Fibroblast of upper back skin (primary cell): ENCODE measurements around the gene SMC3.

Source experiments
- DNase-seq: peaks from one replicate; pipeline ENCODE4 v3.0.0-alpha.2; 2013

SMC3 gene

DNA sequence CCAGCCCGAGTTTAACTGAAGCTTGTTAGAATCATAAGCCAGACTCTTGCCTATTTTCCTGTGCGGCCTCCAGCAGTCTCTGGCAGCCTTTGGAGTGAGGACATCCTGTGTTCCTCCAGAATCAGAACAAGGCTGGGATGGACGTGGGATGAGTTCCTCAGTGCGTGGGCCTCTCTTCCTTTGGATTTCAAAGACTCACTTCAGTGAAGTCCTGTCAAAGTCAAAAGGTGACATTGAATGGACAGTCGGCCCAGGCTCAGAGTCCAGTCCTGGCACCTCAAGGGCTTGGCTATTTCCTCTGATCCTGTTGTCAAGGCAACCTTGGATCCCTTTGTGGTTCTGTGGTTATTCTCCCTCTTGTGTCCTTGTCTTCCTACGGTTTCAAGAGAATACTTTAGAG is 21.4 kb upstream of the SMC3 start:
- DNase-seq, result no peak

DNA sequence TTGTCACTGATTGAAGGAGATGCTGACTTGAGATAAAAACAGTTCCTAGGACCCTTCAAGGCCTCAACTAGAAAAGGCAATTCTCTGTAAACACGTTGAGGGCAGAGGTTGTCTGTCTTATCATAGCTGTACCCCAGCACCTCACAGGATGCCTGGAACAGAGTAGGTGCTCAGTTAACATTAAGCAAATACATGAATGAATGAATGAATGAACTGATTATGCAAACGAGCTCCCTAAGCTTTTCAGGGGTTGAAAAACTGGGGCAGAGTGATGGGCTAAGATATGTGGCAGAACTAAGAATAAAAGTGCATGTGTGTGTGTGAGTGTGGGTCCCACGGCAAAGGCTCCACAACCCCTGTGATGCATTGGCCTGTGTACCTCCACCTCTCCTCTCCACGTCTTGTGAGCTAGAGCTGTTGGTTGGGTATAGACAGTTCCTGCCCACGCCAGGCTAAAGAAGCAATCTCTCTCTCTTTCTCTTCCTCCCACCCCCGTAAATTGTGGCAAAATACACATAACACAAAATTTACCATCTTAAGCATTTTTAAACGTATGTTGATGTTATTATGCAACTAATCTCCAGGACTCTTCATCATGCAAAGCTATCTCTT is 20.9 kb upstream of the SMC3 start:
- DNase-seq, result no peak

- peak; percentile 65 for DNase-seq
Measured at GRCh38 chr10:110547139-110547761, 20.2 kb upstream of the SMC3 start.

DNA sequence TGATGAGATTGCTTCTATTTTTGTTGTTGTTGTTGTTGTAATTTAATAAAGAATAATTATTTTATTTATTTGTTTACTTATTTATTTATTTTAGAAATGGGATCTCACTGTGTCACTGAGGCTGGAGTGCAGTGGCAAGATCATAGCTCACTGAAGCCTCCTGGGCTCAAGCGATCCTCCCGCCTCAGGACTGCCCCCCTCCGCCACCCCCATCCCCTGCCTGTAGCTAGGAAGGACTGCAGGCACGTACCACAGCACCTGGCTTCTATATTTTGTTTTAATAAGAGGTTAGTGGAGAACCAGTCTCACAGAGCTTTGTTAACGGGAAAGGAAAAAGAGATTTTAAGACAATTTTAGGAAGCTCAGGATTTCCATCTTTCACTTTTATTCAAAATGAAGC is 19.5 kb upstream of the SMC3 start:
- DNase-seq, result no peak

DNA sequence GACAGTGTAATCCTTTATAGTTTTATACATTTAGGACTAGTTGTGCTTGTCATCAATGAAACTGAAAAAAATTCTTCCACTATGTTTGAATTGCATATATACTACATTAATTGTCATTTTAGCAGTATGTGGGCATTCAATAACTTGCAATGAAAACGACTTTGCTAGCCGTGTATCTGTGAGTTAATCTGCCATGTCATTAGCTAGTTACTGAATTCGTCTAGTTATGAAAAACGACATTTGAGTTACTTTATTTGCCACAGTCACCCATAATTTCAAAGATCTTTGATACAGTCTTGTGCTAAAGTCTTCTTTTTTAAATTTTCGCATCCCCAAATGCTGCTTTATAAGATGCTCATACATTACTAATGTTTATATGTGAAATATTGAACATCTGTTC is 18.3 kb upstream of the SMC3 start:
- no peak for DNase-seq

DNA sequence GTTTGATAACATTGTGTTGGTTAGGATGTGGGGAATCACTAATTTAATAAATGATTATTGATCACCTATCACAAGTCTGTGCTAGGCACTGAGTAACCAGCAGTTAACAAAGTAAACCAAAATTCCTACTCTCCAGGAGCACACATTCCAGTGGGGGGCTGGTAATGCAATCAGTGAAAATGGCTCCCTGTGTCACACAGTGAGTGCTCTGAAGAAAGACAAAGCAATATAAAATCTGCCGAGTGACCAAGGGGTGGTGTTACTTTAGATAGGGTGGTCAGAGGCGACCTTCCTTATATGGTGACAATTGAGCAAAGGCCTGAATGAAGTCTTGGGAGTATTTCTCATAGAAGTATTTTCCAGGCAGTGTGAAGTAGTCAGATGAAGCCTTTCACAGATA is 13.6 kb upstream of the SMC3 start:
- DNase-seq, result peak; percentile 47

DNA sequence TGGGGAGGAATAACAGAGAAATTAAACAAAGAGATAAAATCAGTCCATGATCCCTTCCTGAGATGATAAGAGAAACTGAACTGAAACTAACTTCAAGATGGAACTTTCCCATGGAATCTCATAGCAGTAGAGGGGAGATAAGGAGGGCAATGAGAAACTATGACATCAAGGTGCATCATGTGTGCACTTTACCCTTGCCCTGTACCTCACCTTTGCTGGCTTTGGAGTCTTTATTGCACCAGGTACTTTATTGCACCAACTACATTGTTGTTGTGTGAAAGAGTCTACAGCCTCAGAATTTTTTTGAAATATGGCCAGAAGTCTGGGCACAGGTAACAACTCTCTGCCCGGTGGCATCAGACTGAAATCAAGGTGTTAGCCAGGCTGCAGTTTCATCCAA is 11.2 kb upstream of the SMC3 start:
- no peak for DNase-seq

DNA sequence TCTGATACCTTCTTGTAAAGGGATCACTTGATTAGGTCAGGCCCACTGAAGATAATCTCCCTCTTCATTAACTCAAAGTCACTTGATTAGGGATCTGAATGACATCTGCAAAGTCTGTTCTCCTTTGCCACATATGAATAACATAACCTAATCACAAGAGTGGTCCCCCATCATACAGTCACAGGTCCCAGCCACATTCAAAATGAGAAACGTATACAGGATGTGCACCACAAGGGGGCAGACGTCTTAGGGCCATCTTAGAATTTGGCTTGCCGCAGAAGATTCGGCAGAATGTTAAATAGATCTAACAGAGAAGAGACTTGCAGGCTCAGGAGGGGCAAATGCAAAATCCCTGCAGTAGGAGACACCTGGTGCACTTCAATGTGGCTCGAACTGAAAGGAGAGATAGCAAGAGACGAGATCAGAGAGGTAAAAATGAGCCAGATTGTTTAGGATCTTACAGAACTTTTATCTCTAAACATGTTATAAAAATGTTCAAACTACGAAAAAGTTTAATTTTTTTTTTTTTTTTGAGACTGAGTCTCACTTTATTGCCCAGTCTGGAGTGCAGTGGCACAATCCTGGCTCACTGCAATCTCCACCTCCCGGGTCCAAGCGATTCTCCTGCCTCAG is 10.4 kb upstream of the SMC3 start:
- DNase-seq, result peak; percentile 59

GRCh38 chr10:110558041-110558440 is 9.5 kb upstream of the SMC3 start:
- no peak for DNase-seq

DNA sequence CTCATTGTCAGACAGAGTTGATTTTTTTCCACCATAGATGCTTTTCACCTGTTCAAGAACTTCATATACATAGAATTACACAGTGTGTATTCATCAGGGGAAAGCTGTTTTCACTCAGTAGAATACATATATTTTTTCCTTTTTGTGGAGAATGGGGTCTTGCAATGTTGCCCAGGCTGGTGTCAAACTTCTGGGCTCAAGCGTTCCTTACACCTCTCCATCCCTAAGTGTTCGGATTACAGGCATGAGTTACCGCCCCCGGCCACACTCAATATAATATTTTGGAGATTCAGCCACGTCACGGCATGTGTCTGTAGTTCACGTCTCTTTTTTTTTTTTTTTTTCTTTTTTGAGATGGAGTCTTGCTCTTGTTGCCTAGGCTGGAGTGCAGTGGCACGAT is 7.5 kb upstream of the SMC3 start:
- no peak for DNase-seq

GRCh38 chr10:110561292-110561691 is 6.2 kb upstream of the SMC3 start:
- DNase-seq, result no peak

- DNase-seq, result no peak
Measured at GRCh38 chr10:110562348-110562747, 5.1 kb upstream of the SMC3 start.

DNA sequence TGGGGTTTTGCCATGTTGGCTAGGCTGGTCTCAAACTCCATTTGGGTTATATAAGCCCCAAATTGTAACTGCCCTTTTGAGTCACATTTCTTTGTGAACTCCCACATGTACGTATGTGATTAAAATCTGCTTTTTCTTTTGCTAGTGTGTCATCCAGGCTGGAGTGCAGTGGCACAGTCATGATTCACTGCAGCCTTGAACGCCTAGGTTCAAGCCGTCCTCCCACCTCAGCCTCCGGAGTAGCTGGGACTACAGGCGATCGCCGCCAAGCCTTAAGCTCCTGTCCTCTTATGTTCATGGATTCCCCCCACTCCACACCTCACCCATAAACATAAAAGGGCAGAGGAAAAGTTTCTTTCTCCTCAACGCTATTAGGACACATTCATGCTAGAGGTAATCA is 4.4 kb upstream of the SMC3 start:
- DNase-seq, result no peak

GRCh38 chr10:110566472-110567200 is 859 bp upstream of the SMC3 start:
- peak; percentile 45 for DNase-seq

DNA sequence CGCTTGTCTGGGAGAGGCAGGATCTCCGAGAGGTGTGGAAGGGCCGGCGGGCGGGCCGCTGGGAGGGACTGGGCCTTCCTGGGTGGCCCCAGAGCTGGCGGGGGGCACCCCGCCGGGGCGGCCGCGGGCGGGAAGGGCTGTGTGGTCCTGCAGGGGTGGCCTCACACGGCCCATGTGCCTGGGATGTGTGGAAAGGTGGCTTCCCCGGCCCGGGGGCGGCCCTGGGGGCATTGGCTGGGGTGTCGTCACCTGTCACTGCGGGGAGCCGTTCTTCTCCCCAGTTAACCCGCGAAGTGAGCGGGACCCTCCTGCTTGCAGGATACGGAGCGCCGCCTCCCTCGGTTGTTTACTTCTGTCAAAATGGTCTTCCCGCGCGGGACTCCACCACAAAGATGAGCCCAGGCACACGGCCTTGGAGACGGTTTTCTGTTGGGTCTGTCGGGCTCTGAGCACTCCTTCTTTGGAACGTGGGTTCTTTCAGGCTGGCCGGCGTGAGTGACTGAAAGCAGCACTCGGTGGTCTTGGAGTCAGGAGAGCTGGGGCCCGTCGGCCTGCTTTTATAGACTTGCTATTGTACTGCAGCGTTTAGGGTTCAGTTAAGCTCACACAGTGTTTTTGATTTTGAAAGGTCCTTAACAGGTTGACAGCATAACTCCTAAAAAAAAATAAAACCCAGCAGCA is 700 bp downstream of the SMC3 start:
- peak; percentile 10 for DNase-seq

GRCh38 chr10:110569122-110569521 is 1.6 kb downstream of the SMC3 start:
- no peak for DNase-seq

- DNase-seq, result no peak
Measured at GRCh38 chr10:110569736-110570135, 2.2 kb downstream of the SMC3 start.

DNA sequence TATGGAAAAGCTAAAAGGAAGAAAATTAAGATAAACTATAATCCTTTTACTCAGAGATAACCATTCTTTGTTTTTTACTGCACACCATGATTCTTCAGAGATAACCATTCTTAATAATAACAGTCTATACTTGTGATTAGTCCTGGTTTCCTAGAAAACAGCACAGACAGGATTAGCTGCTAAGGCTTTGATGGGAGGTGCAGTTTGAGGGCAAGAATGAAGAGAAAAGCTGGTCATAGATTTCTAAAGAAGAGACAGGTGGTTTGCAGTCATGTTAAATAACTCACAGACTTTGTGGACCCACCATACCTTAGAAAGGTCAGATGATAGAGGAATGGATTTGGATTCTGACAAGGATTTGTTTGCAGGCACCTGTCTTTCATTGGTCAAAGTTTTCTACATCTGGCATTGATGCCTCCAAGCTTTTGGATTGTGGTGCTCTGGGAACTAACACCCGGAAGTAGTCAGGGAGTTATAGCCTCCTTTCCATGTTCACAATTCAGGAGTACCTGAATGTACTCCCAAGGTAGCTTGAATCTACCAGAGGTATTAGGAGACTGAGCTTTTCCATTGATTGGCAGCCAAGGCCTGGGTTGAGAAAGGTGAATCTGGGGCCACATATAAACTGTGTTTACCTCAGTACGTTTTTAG is 3.7 kb downstream of the SMC3 start:
- DNase-seq, result no peak

- no peak for DNase-seq
Measured at GRCh38 chr10:110572862-110573261, 5.4 kb downstream of the SMC3 start.

GRCh38 chr10:110574420-110574819 is 6.9 kb downstream of the SMC3 start:
- DNase-seq, result no peak

DNA sequence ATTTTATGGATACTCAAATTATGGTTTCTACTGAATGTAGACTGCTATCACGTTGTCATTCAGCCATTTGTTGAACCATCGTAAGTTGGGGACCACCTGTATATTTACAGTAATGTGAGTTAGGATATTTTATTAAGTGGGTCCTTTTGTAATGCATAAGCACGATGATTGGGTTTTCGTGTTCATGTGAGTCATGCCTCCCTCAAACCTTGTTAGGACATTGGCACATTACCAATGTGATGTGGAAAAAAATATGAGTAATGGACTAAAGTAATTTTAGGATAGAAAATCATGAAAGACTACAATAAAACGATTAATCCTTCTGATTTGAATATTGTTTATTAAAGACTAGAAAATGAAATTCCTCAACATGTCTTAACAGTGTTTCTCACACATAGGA is 8.7 kb downstream of the SMC3 start:
- DNase-seq, result peak; percentile 78

DNA sequence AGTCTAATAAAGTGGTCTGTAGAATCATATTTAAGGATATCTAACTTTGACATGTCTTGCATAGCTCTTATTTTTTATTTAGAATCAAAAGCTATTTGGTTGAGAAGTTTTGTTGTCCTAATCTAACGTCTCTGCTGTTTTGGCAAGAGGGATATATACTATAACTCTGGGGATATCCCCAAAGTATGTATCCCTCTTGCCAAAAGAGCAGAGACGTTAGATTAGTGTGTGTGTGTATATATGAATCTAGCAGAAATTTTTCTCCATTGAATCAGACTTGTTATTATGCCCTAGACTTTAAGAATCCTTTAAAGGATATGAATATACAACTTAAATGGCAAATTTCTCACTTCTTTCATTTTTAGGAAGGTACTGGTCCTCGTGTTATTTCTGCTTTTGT is 9.6 kb downstream of the SMC3 start:
- peak; percentile 59 for DNase-seq

DNA sequence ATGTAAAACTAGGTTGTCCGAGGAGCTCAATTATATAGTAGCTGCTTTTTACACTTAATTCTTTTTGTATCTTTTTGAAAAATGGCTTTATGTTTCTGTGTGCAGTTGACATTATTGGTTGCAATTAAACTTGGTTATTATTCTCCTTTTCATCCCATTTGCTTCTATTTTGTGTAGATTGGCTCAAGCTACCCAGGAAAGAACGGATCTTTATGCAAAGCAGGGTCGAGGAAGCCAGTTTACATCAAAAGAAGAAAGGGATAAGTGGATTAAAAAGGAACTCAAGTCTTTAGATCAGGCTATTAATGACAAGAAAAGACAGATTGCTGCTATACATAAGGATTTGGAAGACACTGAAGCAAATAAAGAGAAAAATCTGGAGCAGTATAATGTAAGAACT is 16.5 kb downstream of the SMC3 start:
- DNase-seq, result no peak
